ENCODE results near the gene CCDC27.

Gene CCDC27

GRCh38 chr1:3718764-3719163, 33.5 kb upstream of the CCDC27 start:
- no peak for DNase-seq (ENCODE audit: low read depth)

- no peak for DNase-seq (ENCODE audit: low read depth)
Measured at GRCh38 chr1:3721955-3722465, 30.2 kb upstream of the CCDC27 start.

GRCh38 chr1:3722846-3723245, 29.4 kb upstream of the CCDC27 start:
- no peak for DNase-seq (ENCODE audit: low read depth)

GRCh38 chr1:3724416-3725030, 27.7 kb upstream of the CCDC27 start:
- peak; percentile 60 for DNase-seq (ENCODE audit: low read depth)

GRCh38 chr1:3725366-3725765, 26.9 kb upstream of the CCDC27 start:
- DNase-seq (ENCODE audit: low read depth) = no peak

GRCh38 chr1:3727042-3727824, 25.0 kb upstream of the CCDC27 start:
- DNase-seq (ENCODE audit: low read depth) = peak; percentile 27

- no peak for DNase-seq (ENCODE audit: low read depth)
Measured at GRCh38 chr1:3727825-3728776, 24.1 kb upstream of the CCDC27 start.

- DNase-seq (ENCODE audit: low read depth) = no peak
Measured at GRCh38 chr1:3729594-3730542, 22.4 kb upstream of the CCDC27 start.

- no peak for DNase-seq (ENCODE audit: low read depth)
Measured at GRCh38 chr1:3730543-3731247, 21.6 kb upstream of the CCDC27 start.

GRCh38 chr1:3731583-3732433, 20.4 kb upstream of the CCDC27 start:
- DNase-seq (ENCODE audit: low read depth) = no peak

- DNase-seq (ENCODE audit: low read depth) = no peak
Measured at GRCh38 chr1:3732434-3733093, 19.7 kb upstream of the CCDC27 start.

- DNase-seq (ENCODE audit: low read depth) = no peak
Measured at GRCh38 chr1:3733094-3733882, 19.0 kb upstream of the CCDC27 start.

- DNase-seq (ENCODE audit: low read depth) = no peak
Measured at GRCh38 chr1:3733883-3734589, 18.2 kb upstream of the CCDC27 start.

- DNase-seq (ENCODE audit: low read depth) = no peak
Measured at GRCh38 chr1:3734602-3735001, 17.6 kb upstream of the CCDC27 start.

- DNase-seq (ENCODE audit: low read depth) = no peak
Measured at GRCh38 chr1:3735027-3735681, 17.1 kb upstream of the CCDC27 start.

- DNase-seq (ENCODE audit: low read depth) = no peak
Measured at GRCh38 chr1:3735688-3736087, 16.6 kb upstream of the CCDC27 start.

GRCh38 chr1:3736131-3736561, 16.1 kb upstream of the CCDC27 start:
- no peak for DNase-seq (ENCODE audit: low read depth)
